Uterus (tissue), 2 donors: Measurements from ENCODE around the gene ARHGEF28.

Experiments
- POLR2A ChIP-seq, 2 donors: fragments of 450-650 bp; IDR thresholded peaks; one replicate each; pipeline ENCODE4 v1.6.1; 2016; ENCODE audit warnings: antibody characterized with exemption in 2 of 2, mild to moderate bottlenecking in 1 of 2, moderate library complexity in 1 of 2
- TF ChIP-seq, protein P1 (sequence below), 4 experiments: fragments of 200-600 bp in 2 of 4; fragments of 450-650 bp in 2 of 4; sonication (generic) in 2 of 4; IDR thresholded peaks; one replicate each; pipeline ENCODE4 v1.5.1; 2016 to 2019; ENCODE audit warnings: antibody characterized with exemption in 4 of 4, mild to moderate bottlenecking in 2 of 4, moderate library complexity in 1 of 4

- TF ChIP-seq POLR2A (IDR thresholded peaks at IDR 0.05) = no peak
- TF ChIP-seq, protein P1, sequence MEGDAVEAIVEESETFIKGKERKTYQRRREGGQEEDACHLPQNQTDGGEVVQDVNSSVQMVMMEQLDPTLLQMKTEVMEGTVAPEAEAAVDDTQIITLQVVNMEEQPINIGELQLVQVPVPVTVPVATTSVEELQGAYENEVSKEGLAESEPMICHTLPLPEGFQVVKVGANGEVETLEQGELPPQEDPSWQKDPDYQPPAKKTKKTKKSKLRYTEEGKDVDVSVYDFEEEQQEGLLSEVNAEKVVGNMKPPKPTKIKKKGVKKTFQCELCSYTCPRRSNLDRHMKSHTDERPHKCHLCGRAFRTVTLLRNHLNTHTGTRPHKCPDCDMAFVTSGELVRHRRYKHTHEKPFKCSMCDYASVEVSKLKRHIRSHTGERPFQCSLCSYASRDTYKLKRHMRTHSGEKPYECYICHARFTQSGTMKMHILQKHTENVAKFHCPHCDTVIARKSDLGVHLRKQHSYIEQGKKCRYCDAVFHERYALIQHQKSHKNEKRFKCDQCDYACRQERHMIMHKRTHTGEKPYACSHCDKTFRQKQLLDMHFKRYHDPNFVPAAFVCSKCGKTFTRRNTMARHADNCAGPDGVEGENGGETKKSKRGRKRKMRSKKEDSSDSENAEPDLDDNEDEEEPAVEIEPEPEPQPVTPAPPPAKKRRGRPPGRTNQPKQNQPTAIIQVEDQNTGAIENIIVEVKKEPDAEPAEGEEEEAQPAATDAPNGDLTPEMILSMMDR (IDR thresholded peaks at IDR 0.05) = no peak
These were observed 61.4 kb downstream of the ARHGEF28 start for GRCh38 chr5:73687357-73687756.
